Stimulated activated CD8-positive, alpha-beta memory T cell treated with anti-CD3 and anti-CD28 coated beads, Interleukin-15, amount 100 ng/mL, for 4 hours (primary cell): ENCODE data around the gene TNFRSF19.

Experiments used
- DNase-seq, 2 donors: peaks; one replicate each; pipeline ENCODE4 v3.0.0-alpha.2; 2020; ENCODE audit warnings: low read depth in 2 of 2

The TNFRSF19 gene

GRCh38 chr13:23628250-23628649 lies 58.0 kb downstream of the TNFRSF19 start:
- DNase-seq, result no peak

- DNase-seq, result no peak
These were observed 58.8 kb downstream of the TNFRSF19 start for GRCh38 chr13:23628765-23629565.

- DNase-seq, result no peak
These were observed 59.5 kb downstream of the TNFRSF19 start for GRCh38 chr13:23629566-23630272.

- no peak for DNase-seq
These were observed 60.3 kb downstream of the TNFRSF19 start for GRCh38 chr13:23630349-23631093.

- no peak for DNase-seq
These were observed 61.3 kb downstream of the TNFRSF19 start for GRCh38 chr13:23631311-23632047.

GRCh38 chr13:23632048-23632582 lies 61.9 kb downstream of the TNFRSF19 start:
- DNase-seq, result no peak

GRCh38 chr13:23632741-23633140 lies 62.5 kb downstream of the TNFRSF19 start:
- no peak for DNase-seq

- DNase-seq, result no peak
These were observed 64.7 kb downstream of the TNFRSF19 start for GRCh38 chr13:23634897-23635296.

GRCh38 chr13:23636360-23636759 lies 66.1 kb downstream of the TNFRSF19 start:
- DNase-seq, result no peak

- DNase-seq, result no peak
These were observed 67.6 kb downstream of the TNFRSF19 start for GRCh38 chr13:23637829-23638228.

GRCh38 chr13:23639674-23640073 lies 69.5 kb downstream of the TNFRSF19 start:
- DNase-seq, result no peak

GRCh38 chr13:23642110-23642509 lies 71.9 kb downstream of the TNFRSF19 start:
- DNase-seq, result no peak

GRCh38 chr13:23643338-23644125 lies 73.3 kb downstream of the TNFRSF19 start:
- no peak for DNase-seq

- no peak for DNase-seq
These were observed 73.9 kb downstream of the TNFRSF19 start for GRCh38 chr13:23644126-23644419.

GRCh38 chr13:23644527-23645138 lies 74.4 kb downstream of the TNFRSF19 start:
- no peak for DNase-seq

GRCh38 chr13:23645851-23646250 lies 75.6 kb downstream of the TNFRSF19 start:
- DNase-seq, result no peak

GRCh38 chr13:23651439-23651838 lies 81.2 kb downstream of the TNFRSF19 start:
- DNase-seq, result no peak

- no peak for DNase-seq
These were observed 81.7 kb downstream of the TNFRSF19 start for GRCh38 chr13:23651887-23652286.

GRCh38 chr13:23652909-23653726 lies 82.9 kb downstream of the TNFRSF19 start:
- DNase-seq, result no peak
